KG1 (cell line): ENCODE results near the gene MARS1.
A peak's percentile ranks its signal among the peaks of the same experiment; 100 is the strongest.

Experiments used
- DNase-seq: peaks from one replicate; lab custom pipeline; 2025; lab: John Stamatoyannopoulos, UW

Gene MARS1

DNA sequence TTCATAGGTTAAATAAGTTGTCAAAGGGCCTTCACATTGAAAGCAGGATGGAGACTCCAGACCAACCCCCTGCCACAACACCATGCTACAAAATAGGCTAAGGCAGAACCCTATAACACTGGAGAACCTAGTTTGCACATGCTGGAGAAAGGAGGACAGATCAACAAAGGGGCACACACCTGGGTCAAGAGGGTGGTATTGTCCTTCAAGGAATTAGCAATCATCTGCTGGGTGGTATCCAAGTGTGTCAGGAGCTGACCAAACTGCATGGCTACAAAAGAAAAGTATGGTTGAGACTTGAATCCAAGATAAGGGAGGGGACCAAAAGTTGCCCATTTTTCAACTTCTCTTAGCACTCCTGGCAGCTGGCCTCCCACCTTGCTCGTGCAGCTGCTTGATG, 44.0 kb downstream of the MARS1 start:
- no peak for DNase-seq

DNA sequence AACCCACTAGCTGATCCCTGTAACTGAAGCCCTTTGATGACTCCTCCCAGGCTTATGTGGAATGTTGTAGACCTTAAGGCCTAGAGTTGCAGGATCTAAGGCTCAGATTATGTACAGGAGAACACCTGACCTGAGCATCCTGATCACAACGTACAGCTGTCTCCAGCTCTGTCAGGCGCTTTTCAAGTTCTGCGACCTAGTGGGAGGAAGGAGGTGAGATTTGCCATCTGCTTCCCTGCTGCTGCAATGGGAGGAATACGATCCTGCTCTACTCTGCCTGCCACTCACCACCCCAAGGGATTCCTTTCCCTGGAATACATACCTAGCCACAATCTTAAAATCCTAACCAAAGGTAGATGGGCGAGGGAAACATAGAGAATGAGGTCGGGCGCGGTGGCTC, 45.2 kb downstream of the MARS1 start:
- DNase-seq: no peak

DNA sequence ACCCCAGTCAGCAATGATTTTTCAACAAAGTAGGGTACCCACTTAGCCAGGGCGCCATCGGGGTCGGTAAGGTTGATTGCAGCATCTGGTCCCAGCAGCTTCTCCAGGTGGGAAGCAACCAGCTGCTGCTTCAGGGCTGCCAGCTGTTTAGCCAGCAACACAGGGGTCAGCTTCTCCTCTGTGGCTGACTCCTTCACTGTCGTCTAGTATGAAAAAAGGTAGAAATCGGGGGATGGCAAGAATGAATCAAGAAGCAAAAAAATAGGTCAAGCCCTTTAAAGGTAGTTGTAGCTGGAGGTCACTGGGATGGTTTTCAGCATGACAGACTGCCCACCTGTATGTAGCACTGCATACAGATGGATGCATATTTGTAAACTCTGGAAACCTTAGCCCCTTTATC, 46.4 kb downstream of the MARS1 start:
- no peak for DNase-seq

DNA sequence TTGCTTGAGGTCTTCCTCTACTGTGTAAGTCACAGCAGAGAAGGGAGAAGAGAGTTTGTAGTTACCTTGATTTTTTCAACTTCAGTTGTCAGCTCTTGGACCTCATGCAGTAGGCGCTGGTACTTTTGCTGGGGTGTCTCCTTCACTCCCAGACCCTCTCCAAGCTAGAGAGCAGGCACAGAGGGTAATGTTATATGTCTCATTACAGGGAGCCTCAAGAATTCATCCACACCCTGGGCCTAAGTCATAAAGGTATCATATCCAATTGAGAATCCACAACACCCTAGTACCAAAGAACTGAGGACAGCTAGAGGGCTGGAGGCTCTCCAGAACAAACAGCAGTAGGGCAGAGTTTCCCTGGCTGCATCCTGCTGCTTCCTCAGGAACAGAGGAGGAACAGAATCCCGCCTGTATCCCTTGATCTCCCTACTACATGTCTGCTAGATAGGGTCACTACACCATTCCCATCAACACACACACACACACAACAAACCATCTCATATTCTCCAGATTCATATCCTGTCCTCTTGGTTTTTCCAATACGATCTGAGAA, 47.2 kb downstream of the MARS1 start:
- no peak for DNase-seq

DNA sequence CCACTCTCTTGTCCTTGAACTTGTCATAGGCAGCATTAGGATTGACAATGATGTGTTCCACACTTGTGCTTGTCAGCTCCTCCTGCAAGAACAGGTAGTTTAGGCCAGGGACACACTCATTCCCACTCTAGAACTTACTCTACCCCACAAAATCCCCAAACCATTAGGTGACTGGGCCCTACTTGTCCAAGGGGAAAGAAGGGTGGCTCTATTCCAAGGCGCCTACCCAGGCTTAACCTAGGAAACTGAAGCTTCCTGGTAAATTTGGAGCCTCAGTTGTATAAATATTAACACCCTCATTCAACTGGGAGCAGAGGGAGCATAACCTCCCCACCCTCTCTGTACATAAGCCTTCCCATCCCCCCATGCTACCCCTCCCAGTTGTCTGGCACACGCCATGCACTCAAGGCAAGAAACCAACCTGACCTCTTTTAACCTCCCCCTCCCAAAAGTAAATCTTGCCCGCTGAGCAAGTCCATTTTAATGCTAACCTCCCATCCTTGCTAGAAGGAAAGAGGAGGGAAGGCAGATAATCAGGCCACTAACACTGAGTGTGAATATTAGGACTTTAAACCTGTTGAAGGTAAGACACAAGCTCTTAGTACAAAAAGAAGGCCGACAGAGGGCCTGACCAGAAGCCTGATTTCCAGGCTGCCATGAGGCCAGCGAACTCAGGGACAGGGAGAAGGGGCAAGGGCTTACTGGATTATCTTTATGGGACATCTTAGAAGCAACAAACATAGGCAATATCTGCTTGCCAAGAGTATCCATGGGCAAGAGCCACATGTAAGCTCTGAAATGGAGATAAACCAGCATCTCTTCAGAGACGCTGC, 48.1 kb downstream of the MARS1 start:
- no peak for DNase-seq

DNA sequence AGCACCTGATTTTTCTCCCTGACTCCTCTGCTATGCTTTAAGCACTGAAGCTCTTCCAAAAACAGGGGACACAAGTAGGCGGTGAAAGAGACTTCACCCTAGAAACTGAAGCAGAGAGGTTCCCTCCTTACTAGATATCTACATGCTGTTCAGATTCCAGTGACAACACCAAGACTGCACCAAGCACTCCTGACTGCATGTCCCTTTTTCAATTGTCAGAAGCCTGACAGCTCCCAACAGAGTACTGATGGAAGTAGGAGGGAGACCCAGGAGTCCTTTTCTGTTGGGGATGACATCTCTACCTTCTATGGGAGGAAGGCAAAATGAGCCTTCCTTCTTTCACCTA, 48.7 kb downstream of the MARS1 start:
- DNase-seq: no peak

DNA sequence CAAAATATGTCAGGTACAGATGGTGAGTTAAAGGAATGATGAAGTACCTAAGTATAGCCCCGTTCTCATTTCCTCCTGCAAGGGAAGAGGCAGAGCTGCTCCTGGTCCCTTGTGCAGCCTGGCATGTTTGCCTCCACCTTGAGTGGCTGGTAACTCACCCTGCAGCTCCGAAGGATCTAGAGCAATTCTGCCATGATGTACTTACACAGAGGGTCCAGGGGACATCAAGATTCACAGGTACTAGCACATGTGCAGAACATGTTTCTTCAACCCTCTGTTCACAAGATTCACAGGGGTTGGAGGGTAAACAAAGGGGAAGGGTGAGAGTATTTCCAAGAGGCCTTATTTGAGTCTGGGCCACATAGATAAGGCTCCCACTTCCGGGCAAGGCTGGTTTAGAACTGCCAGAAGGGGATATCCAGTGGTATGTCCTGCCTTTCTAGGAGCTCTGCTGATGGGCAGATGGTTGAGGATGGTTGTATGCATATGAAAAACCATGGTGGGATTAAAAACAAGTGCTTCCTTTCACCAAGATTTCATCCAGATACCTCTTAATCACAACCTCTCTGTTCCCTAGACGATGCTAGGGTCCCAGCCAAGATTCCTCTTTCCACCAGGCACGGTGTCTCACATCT, 51.4 kb downstream of the MARS1 start:
- DNase-seq: no peak

DNA sequence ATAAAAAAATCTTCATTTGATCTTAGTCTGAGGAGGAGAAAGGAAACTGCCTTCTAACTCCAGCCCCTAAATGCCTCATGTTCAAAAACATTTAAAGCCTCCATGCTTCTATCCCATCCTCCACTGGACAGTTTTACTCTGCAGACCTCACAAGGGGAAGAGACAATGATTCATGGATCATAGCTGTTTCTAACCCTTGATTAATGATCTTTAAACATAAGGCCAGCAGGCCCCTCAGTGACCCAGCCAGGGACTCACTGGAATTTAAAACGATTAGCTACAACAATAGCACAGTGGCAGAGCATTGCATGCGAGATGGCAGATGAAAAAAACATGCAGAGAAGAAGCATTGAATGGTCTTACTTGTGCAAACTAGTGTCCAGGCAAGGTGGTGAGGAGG, 53.1 kb downstream of the MARS1 start:
- DNase-seq: no peak

DNA sequence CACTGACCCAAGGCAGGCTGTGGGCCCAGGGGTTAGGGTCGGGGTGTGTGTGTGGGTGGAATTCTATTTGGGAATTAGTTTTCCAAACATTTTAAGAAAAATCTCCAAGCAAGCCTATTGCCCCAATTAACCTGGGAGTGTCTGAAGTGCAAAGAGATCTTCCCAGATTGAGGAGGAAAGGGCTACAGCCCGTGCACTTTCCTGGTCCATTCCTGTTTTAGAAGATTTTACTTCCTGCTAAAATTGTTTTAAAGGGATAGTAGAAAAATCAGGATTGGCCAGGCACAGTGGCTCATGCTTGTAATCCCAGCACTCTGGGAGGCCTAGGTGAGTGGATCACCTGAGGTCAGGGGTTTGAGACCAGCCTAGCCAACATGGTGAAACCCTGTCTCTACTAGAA, 53.8 kb downstream of the MARS1 start:
- DNase-seq: no peak

DNA sequence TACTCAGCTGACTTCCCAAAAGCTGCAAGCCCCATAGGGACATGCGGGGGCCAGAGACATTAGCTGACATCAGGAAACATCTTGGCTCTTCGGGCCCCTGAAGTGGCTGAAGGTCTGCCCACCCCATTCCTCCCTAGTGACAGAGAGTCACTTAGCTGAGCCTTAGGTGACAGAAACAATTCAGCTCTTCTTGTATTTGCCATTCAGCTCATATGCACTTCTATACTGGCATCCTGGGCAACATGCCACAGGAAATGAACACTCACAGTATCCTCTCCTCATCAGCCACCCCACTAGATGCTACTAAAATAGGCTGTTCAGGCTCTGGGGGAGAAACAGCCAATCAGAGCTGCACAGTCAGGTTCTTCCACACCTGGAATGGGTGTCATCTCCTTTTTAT, 55.7 kb downstream of the MARS1 start:
- no peak for DNase-seq

DNA sequence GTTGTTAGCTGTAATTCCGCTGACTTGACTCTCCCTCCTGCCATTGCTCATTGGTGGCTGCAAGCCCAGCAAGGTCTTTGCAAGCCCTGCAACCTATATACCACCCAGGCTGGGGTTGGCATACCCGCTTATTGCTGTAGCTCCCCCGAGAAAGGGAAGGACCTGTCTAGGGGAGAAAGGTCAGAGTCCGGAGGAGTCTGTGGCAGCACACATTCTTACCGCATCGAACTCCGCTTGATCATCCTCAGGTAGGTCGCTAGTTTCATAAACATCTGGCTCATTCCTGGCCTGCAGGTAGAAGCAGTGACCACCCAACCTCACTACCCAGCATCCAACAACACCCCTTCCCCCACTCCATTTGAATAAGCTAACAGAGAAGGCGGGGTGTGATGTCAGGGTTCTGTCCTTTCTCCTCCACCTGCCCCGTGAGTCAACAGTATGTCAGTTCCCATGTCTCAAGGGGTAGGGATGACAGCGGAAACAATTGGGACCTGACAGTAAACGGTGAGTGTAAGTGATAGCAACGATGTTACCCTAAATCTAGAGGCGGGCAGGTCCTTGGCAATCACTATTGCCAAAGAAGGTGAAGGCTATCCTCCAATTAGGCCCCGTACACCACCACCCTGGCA, 58.1 kb downstream of the MARS1 start:
- DNase-seq: no peak

DNA sequence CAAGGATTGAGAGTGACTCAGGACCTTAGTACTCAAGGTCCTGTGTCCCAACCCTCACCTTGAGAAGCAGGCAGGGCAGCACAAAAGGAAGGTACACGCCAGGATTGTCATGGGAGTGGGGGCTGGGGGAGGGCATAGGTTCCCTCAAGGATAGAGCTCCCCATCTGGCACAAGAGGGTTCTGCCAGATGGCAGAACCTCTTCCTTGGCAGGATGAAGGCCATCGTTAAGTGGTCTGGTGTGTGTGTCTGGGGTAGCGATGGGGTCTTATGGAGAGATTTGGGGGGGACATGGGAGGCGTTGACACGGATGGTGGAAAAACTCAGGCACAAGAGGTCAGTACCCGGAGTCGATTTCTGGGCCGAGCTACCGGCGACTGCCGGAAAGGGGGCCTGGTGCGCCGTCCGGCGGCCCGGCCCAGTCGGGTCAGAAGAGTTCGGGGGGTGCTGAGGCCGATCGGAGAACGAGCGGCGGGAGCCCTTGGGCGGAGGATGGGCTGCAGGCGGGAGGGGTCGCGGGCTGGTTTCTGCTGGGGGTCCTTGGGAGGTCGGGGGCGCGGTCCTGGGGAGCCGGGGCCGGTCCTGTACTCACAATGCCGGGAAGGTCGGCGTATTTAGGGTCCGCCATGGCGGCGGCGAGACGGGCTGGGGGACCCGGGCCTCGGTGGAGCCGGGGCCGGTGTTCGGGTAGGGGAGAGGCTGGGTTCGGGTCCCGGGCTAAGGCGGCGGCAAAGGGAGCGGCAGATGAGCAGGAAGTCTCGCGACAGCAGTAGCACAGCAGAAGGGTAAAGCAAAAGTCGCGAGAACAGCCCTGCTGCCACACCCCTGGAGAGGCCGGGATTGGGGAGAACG, 58.8 kb downstream of the MARS1 start, which contains the start of gene DCTN2:
Gene DCTN2, minus strand, starts transcription at position 755 of the 850 bp plus-strand sequence. Its CDS starts 129 bp downstream, at position 626.
- no peak for DNase-seq

DNA sequence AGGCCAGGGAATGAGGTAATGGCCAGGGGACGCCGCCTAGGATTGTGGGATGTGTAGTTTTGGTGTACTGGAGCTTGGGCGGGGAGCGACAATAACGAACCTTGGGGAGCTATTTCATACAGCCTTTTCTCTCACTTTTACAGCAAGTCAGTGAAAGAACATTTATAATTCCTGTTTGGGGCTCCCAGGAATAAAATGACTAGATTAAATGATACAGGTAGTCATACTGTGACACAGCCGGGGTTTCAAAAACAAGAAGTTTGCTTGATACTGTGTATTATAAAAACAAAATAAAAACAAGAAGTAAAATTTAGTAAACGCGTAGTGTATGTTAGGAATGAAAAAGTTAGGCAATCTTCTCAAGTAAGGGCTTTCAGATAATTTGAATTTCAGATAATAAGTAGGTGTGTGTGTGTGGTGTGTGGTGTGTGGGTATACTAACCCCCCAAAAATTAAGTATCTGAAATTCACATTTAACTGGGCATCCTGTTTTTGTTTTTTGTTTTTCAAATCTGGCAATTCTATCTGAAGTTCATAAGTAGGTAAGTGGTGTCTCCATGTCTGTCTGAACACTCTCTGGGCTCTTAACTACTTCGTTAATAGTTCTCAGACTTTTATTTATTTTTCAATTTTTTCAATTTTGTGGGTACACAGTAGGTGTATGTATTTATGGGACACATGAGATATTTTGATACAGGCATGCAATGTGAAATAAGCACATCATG, 59.6 kb downstream of the MARS1 start:
- DNase-seq: peak; percentile 54

DNA sequence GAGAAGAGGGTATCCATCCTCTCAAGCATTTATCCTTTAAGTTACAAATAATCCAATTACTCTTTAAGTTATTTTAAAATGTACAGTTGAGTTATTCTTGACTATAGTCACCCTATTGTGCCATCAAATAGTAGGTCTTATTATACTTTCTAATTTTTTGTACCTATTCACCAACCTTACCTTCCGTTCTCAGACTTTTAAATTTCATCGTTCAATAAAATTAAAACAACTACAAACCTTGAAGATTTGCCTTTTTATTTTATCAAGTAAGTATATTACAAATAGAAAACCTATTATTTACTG, 60.1 kb downstream of the MARS1 start:
- DNase-seq: no peak

DNA sequence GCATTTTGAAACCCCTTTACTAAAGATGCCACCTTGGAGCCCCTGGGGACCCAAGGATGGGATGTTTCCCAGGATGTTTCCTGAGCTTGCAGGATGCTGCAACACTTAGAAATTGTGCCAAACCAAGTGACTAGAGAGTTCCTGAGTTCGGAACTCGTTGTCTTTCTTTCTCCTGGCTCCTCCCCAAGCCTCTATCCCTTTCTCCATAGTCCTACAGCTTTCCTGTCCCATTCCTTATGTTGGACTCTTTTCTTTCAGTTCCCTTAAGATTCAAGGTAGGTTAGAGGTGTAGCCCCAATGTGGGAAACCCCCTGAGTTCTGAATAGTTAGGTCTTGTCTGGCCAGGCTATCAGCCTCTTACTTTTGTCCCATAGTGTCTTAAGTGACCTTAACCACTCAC, 60.6 kb downstream of the MARS1 start:
- DNase-seq: no peak

DNA sequence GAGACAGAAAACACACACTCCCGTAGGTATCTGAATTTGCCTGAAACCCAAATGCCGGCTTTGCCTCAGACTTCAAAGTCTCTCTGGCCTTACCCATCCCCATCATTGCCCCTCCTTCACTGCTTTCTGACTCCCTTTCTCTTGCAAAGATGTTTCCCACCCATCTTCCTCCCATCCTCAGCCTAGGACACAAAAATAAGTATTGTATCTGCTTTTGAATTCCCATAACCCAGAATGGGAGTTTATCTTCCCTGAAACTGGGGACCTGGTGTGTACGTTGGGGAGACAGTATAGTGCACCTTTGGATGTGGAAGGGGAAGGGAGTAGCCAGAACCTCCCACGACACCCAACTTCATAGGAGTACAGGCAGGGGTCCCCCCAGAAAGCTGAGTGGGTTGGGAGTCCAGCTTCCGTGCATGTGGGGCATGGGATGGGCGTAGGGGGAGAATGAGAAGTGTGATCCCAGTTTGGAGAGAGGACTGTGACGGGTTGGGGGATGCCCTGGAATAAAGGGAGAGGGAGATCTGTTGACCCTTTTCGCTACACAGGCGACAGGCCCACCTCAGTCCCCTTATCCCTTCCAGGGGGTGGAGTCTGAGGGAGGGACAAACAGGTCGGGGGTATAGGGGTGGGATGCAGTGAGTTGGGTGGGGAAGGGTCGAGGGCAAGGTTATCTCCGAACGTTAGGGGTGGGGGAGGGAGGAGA, 61.5 kb downstream of the MARS1 start:
- DNase-seq: no peak

DNA sequence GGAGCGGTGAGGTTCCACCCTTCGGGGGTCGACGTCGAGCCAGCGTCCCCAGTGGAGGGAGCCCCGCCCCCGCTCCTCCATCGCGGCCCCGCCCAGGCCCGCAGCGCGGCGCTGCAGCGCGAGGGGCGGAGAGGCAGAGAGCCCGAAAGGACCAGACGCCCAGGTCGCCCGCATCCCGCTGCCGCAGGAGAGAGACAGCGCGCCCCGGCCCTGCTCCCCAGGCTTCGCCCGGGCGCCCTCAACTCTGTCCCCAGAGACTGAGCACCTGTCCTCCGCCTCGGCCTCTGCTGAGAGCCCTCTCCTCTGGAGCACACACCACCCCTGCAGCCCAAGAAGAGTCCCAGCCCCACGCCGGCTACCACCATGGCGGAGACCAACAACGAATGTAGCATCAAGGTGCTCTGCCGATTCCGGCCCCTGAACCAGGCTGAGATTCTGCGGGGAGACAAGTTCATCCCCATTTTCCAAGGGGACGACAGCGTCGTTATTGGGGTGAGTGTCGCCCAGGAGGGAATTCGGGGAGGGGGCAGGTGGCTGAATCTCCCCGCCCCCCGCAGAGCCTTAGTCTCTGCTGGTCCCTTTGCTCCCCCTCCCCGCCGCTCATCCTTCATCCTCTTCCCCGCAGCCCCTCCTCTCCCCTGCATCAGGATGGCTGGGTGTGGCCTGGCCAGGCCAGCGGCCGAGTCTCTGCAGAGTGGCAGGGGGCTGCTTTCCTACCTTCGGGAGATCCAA, 62.2 kb downstream of the MARS1 start, which contains the start of gene KIF5A:
Gene KIF5A, plus strand, starts transcription at position 136 of the 732 bp plus-strand sequence. Its CDS starts 228 bp downstream, at position 364.
- no peak for DNase-seq

DNA sequence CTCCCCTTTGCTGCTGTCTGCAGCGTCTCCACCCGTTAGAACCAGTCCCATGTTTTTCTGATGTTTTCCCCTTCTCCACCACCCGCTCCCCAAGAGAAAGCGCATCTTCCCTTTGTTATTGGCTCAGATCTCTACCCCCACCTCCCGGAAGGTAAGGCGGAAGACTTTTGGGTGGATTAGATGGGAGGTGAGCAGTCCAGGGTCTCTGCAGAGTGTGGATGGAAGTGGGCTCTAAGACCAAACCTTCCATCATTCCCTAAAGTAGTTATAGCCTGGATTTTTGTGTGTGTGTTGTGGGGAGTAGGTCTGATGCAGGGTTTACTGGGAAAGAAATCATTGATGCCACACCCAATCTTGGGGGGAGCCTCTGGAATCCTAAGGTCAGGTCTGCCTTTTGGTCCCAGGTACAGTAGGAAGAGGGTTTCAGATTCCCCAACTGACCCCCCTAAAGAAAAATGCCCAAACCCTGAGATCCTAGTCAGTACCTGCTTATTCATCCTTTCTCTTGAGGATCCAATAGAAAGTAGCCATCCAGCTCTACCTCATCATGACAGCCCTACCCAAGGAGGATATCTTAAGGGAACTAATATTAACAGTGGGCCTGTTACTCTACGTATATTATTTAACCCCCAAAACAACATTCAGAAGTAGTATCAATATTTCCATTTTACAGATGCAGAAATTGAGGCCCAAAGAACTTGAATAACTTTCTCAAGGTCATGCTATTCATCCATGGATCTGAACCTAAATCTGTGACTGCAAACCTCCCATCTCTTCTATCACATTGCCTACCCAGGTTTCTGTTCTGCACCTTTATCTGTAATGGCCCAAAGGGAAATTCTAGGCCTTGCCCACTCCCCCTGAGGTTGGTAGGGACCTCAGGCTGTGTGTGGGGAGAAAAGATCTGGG, 63.0 kb downstream of the MARS1 start:
- no peak for DNase-seq
